Ascending aorta (tissue), 2 donors: ENCODE results near the gene OGFOD3. TPM values are rescaled to one million over a fixed set of nuclear protein-coding genes. Genes with fewer than 3 reads are reported as not detected.

Experiments used
- DNase-seq, 2 donors: peaks; one replicate each; pipeline ENCODE4 v3.0.0-alpha.2; 2019; ENCODE audit warnings: low spot score in 2 of 2
- H3K27ac ChIP-seq, 2 donors: fragments of 200-600 bp; sonication (generic); one replicate each; pipeline ENCODE4 v1.5.1; 2016 to 2017; ENCODE audit warnings: mild to moderate bottlenecking in 1 of 2
- H3K27me3 ChIP-seq: fragments of 200-600 bp; sonication (generic); one replicate; pipeline ENCODE4 v1.5.1; 2017
- H3K36me3 ChIP-seq, 2 donors: fragments of 200-600 bp; sonication (generic); one replicate each; pipeline ENCODE4 v1.5.1; 2016
- H3K4me1 ChIP-seq, 2 donors: fragments of 200-600 bp; sonication (generic); one replicate each; pipeline ENCODE4 v1.5.1; 2016 to 2017; ENCODE audit warnings: mild to moderate bottlenecking in 1 of 2
- H3K4me3 ChIP-seq, 2 donors: fragments of 200-600 bp; sonication (generic); one replicate each; pipeline ENCODE4 v1.5.1; 2016 to 2017; ENCODE audit warnings: mild to moderate bottlenecking in 1 of 2
- H3K9me3 ChIP-seq, 2 donors: fragments of 200-600 bp; sonication (generic); one replicate each; pipeline ENCODE4 v1.5.1; 2016
- CTCF ChIP-seq, 3 experiments: fragments of 200-600 bp in 2 of 3; fragments of 450-650 bp in 1 of 3; sonication (generic) in 2 of 3; IDR thresholded peaks; one replicate each; pipeline ENCODE4 v1.5.1; 2016 to 2019; ENCODE audit warnings: antibody characterized with exemption in 3 of 3, mild to moderate bottlenecking in 1 of 3, moderate library complexity in 1 of 3
- intact Hi-C: fragments of 100-400 bp; cut with DNase I; formaldehyde crosslinking; loops from one replicate; pipeline ENCODE4 v1.15.1; 2023
- total RNA-seq: library from RNA; depleted of rRNA; stranded (reverse); fragments of >200 nt; gene quantifications from one replicate; pipeline ENCODE4 v1.1.0, GENCODE V29; 2016

The OGFOD3 gene
- total RNA-seq, 1 donor from 2014 or later = 36.6 TPM

- DNase-seq = no peak
- Histone ChIP-seq H3K27ac (no peak overlapping the region), H3K4me1 (no peaks in the 10 kb centered on the region), H3K4me3 (no peak overlapping the region), H3K27me3 (no peaks in the 10 kb centered on the region), H3K9me3 (no peaks in the 10 kb centered on the region), H3K36me3 (peaks cover 17 to 34% of the 10 kb centered on the region in 2 donors)
- intact Hi-C loops = no loop called here
- no peak for TF ChIP-seq CTCF (IDR thresholded peaks at IDR 0.05)
These were observed 24.1 kb downstream of the OGFOD3 start for GRCh38 chr17:82394278-82394677.

- Histone ChIP-seq H3K36me3 (peaks cover 17 to 33% of the 10 kb centered on the region in 2 donors), H3K27me3 (no peaks in the 10 kb centered on the region), H3K27ac (no peak overlapping the region), H3K9me3 (no peaks in the 10 kb centered on the region), H3K4me1 (no peaks in the 10 kb centered on the region), H3K4me3 (no peak overlapping the region)
- intact Hi-C loops = no loop called here
- no peak for DNase-seq
- no peak for TF ChIP-seq CTCF (IDR thresholded peaks at IDR 0.05)
These were observed 25.4 kb downstream of the OGFOD3 start for GRCh38 chr17:82392941-82393340.

GRCh38 chr17:82392209-82392920, 26.0 kb downstream of the OGFOD3 start:
- Histone ChIP-seq H3K9me3 (no peaks in the 10 kb centered on the region), H3K27me3 (no peaks in the 10 kb centered on the region), H3K36me3 (peaks cover 13 to 27% of the 10 kb centered on the region in 2 donors), H3K27ac (no peak overlapping the region), H3K4me3 (no peak overlapping the region), H3K4me1 (no peaks in the 10 kb centered on the region)
- DNase-seq = no peak
- no peak for TF ChIP-seq CTCF (IDR thresholded peaks at IDR 0.05)
- intact Hi-C loops = no loop called here

- Histone ChIP-seq H3K9me3 (no peaks in the 10 kb centered on the region), H3K27me3 (no peaks in the 10 kb centered on the region), H3K4me1 (no peaks in the 10 kb centered on the region), H3K27ac (no peak overlapping the region), H3K4me3 (no peak overlapping the region), H3K36me3 (peaks cover 13 to 27% of the 10 kb centered on the region in 2 donors)
- intact Hi-C loops = no loop called here
- no peak for DNase-seq
- no peak for TF ChIP-seq CTCF (IDR thresholded peaks at IDR 0.05)
These were observed 26.8 kb downstream of the OGFOD3 start for GRCh38 chr17:82391496-82392066.

GRCh38 chr17:82390860-82391435, 27.4 kb downstream of the OGFOD3 start:
- H3K27ac ChIP-seq = no peak overlapping the region
- intact Hi-C loops = no loop called here
- H3K9me3 ChIP-seq = no peaks in the 10 kb centered on the region
- H3K4me3 ChIP-seq = no peak overlapping the region
- peaks cover 13 to 27% of the 10 kb centered on the region in 2 donors for H3K36me3 ChIP-seq
- no peak for DNase-seq
- H3K4me1 ChIP-seq = peaks cover 3 to 4% of the 10 kb centered on the region in 2 donors
- no peak for TF ChIP-seq CTCF (IDR thresholded peaks at IDR 0.05)
- H3K27me3 ChIP-seq = no peaks in the 10 kb centered on the region
